Activated CD4-positive, CD25-positive, alpha-beta regulatory T cell treated with anti-CD3 and anti-CD28 coated beads, Interleukin-2, amount 50 U/mL, for 72 hours (primary cell): Measurements from ENCODE around the gene EVA1C.
"Not testable (repeated sequence)": the region's sequence is repeated elsewhere in the genome, so short reads cannot be mapped to it uniquely, and the experiment has no call there.

Source experiments
- DNase-seq: peaks from one replicate; pipeline ENCODE4 v3.0.0; 2021

Gene EVA1C

GRCh38 chr21:32506411-32506965, 94.0 kb downstream of the EVA1C start:
- not testable (repeated sequence) for DNase-seq

- no peak for DNase-seq
Measured at GRCh38 chr21:32507342-32507919, 94.9 kb downstream of the EVA1C start.

- DNase-seq = not testable (repeated sequence)
Measured at GRCh38 chr21:32508036-32508435, 95.5 kb downstream of the EVA1C start.

GRCh38 chr21:32508558-32508957, 96.1 kb downstream of the EVA1C start:
- DNase-seq = no peak

- not testable (repeated sequence) for DNase-seq
Measured at GRCh38 chr21:32508975-32509374, 96.5 kb downstream of the EVA1C start.

GRCh38 chr21:32514275-32515055, 102.0 kb downstream of the EVA1C start:
- no peak for DNase-seq

- DNase-seq = no peak
Measured at GRCh38 chr21:32515874-32516273, 103.4 kb downstream of the EVA1C start.

- no peak for DNase-seq
Measured at GRCh38 chr21:32516756-32517649, 104.5 kb downstream of the EVA1C start.

- DNase-seq = no peak
Measured at GRCh38 chr21:32519945-32520874, 107.7 kb downstream of the EVA1C start.

- no peak for DNase-seq
Measured at GRCh38 chr21:32520875-32521735, 108.6 kb downstream of the EVA1C start.

- no peak for DNase-seq
Measured at GRCh38 chr21:32521736-32522355, 109.3 kb downstream of the EVA1C start.

GRCh38 chr21:32523463-32523862, 111.0 kb downstream of the EVA1C start:
- no peak for DNase-seq

GRCh38 chr21:32523988-32524719, 111.6 kb downstream of the EVA1C start:
- no peak for DNase-seq

GRCh38 chr21:32525282-32525681, 112.8 kb downstream of the EVA1C start:
- DNase-seq = no peak

GRCh38 chr21:32529679-32530078, 117.2 kb downstream of the EVA1C start:
- DNase-seq = no peak

- not testable (repeated sequence) for DNase-seq
Measured at GRCh38 chr21:32530809-32531208, 118.3 kb downstream of the EVA1C start.

- DNase-seq = not testable (repeated sequence)
Measured at GRCh38 chr21:32531561-32531960, 119.1 kb downstream of the EVA1C start.

- DNase-seq = no peak
Measured at GRCh38 chr21:32532636-32533035, 120.1 kb downstream of the EVA1C start.

GRCh38 chr21:32533053-32533452, 120.5 kb downstream of the EVA1C start:
- no peak for DNase-seq

GRCh38 chr21:32533611-32534010, 121.1 kb downstream of the EVA1C start:
- no peak for DNase-seq
